H1 (cell line): ENCODE results near the gene R3HDM2. TPM values are rescaled to one million over a fixed set of nuclear protein-coding genes. Genes with fewer than 3 reads are reported as not detected.
A peak's percentile ranks its signal among the peaks of the same experiment; 100 is the strongest.

Source experiments
- CTCF ChIA-PET: fragments of 300-600 bp; sonication (Branson Sonifier 250); formaldehyde crosslinking; loops from one replicate; lab custom pipeline; 2021; ENCODE audit not compliant: partially characterized antibody; lab: Charles Lee
- POLR2A ChIA-PET: fragments of 300-600 bp; sonication (Branson Sonifier 250); formaldehyde crosslinking; loops from one replicate; lab custom pipeline; 2021; ENCODE audit warnings: inconsistent platforms; ENCODE audit not compliant: partially characterized antibody; lab: Charles Lee
- DNase-seq, 2 experiments: peaks; one replicate each; pipeline versions ENCODE4 v3.0.0 to v3.0.0-alpha.2; 2010 to 2022; ENCODE audit warnings: low spot score in 2 of 2, low read depth in 1 of 2, mixed read lengths in 1 of 2
- FAIRE-seq: peaks from 2 replicates; lab custom pipeline; 2011; peaks lifted over from hg19 to GRCh38; lab: Jason Lieb, UNC
- H2AFZ ChIP-seq: 2 replicates; pipeline ENCODE4 v1.8.1; 2012; ENCODE audit warnings: low read length, inconsistent platforms
- H2AK5ac ChIP-seq: 2 replicates; pipeline ENCODE4 v1.6.1; 2013; ENCODE audit warnings: low read depth, low read length
- H2BK120ac ChIP-seq: replicated peaks from 2 replicates; pipeline ENCODE3; 2013; ENCODE audit warnings: low read depth, low read length, inconsistent platforms
- H2BK12ac ChIP-seq: 2 replicates; pipeline ENCODE4 v1.6.1; 2013; ENCODE audit warnings: low read depth, low read length
- H2BK15ac ChIP-seq: 2 replicates; pipeline ENCODE4 v1.6.1; 2013; ENCODE audit warnings: low read length
- H2BK20ac ChIP-seq: 2 replicates; pipeline ENCODE4 v1.6.1; 2013; ENCODE audit warnings: low read length
- H2BK5ac ChIP-seq: 2 replicates; pipeline ENCODE4 v1.6.1; 2013; ENCODE audit warnings: low read depth, low read length
- H3K14ac ChIP-seq: 2 replicates; pipeline ENCODE4 v1.6.1; 2013; ENCODE audit warnings: inconsistent platforms; ENCODE audit not compliant: insufficient read length
- H3K18ac ChIP-seq: 2 replicates; pipeline ENCODE4 v1.6.1; 2013; ENCODE audit warnings: low read length; ENCODE audit errors: extremely low read depth
- H3K23ac ChIP-seq: 2 replicates; pipeline ENCODE4 v1.6.1; 2013; ENCODE audit warnings: inconsistent platforms; ENCODE audit not compliant: insufficient read length
- H3K23me2 ChIP-seq: 2 replicates; pipeline ENCODE4 v1.6.1; 2013; ENCODE audit warnings: low read depth, low read length
- H3K27ac ChIP-seq: 2 replicates; pipeline ENCODE4 v1.6.1; 2011; ENCODE audit warnings: low read depth, low read length, inconsistent platforms
- H3K27me3 ChIP-seq, 4 experiments: replicated peaks in 1 of 4; 1 replicate in 1 of 4; 2 replicates in 3 of 4; pipeline versions ENCODE4 v1.6.1 to v1.8.1; 2011 to 2013; ENCODE audit warnings: low read length in 3 of 4, mild to moderate bottlenecking in 3 of 4, inconsistent platforms in 2 of 4, mixed read lengths in 2 of 4, moderate library complexity in 1 of 4; ENCODE audit not compliant: control insufficient read depth in 3 of 4, insufficient read depth in 3 of 4; ENCODE audit errors: extremely low read depth in 1 of 4
- H3K36me3 ChIP-seq, 4 experiments: 2 replicates each; pipeline versions ENCODE4 v1.6.1 to v1.8.1; 2011 to 2013; ENCODE audit warnings: mild to moderate bottlenecking in 4 of 4, low read length in 3 of 4, moderate library complexity in 2 of 4, control low read depth in 1 of 4, inconsistent platforms in 1 of 4; ENCODE audit not compliant: insufficient read depth in 4 of 4, control insufficient read depth in 2 of 4
- H3K4ac ChIP-seq: replicated peaks from 2 replicates; pipeline ENCODE3; 2013; ENCODE audit warnings: low read length, low read depth, mixed read lengths, inconsistent platforms; ENCODE audit not compliant: insufficient read length
- H3K4me1 ChIP-seq, 4 experiments: replicated peaks in 1 of 4; 1 replicate in 1 of 4; 2 replicates in 3 of 4; pipeline versions ENCODE4 v1.6.1 to v1.8.1; 2011 to 2013; ENCODE audit warnings: low read length in 3 of 4, inconsistent platforms in 2 of 4, mixed read lengths in 1 of 4; ENCODE audit not compliant: insufficient read depth in 4 of 4, control insufficient read depth in 3 of 4
- H3K4me2 ChIP-seq, 2 experiments: 2 replicates each; pipeline versions ENCODE4 v1.6.1 to v1.8.1; 2011 to 2013; ENCODE audit warnings: low read depth in 2 of 2, low read length in 2 of 2, control low read depth in 1 of 2, inconsistent platforms in 1 of 2, mild to moderate bottlenecking in 1 of 2; ENCODE audit not compliant: insufficient read depth in 1 of 2
- H3K4me3 ChIP-seq, 4 experiments: fragments of 200-600, 300-600 bp in 1 of 4; sonication (generic), shearing (Covaris generic), sonication (Bioruptor Twin) in 1 of 4; 2 replicates each; pipeline versions ENCODE4 v1.5.1 to v1.8.1; 2011 to 2016; ENCODE audit warnings: low read length in 4 of 4, low read depth in 3 of 4, control low read depth in 2 of 4, inconsistent platforms in 2 of 4, mild to moderate bottlenecking in 2 of 4, mixed read lengths in 1 of 4, moderate library complexity in 1 of 4; ENCODE audit not compliant: insufficient read depth in 2 of 4; ENCODE audit errors: extremely low read depth in 1 of 4
- H3K56ac ChIP-seq: replicated peaks from 2 replicates; pipeline ENCODE3; 2013; ENCODE audit warnings: low read depth, mild to moderate bottlenecking, mixed read lengths, low read length, inconsistent platforms; ENCODE audit not compliant: insufficient read length
- H3K79me1 ChIP-seq: 2 replicates; pipeline ENCODE4 v1.6.1; 2013; ENCODE audit warnings: low read depth, low read length, control low read depth
- H3K79me2 ChIP-seq, 2 experiments: 2 replicates each; pipeline versions ENCODE4 v1.6.1 to v1.8.1; 2012 to 2013; ENCODE audit warnings: low read length in 2 of 2, mild to moderate bottlenecking in 2 of 2, inconsistent platforms in 1 of 2; ENCODE audit not compliant: insufficient read depth in 2 of 2, control insufficient read depth in 1 of 2
- H3K9ac ChIP-seq, 4 experiments: replicated peaks in 1 of 4; 1 replicate in 1 of 4; 2 replicates in 3 of 4; pipeline versions ENCODE4 v1.6.1 to v1.8.1; 2011 to 2013; ENCODE audit warnings: low read depth in 3 of 4, low read length in 3 of 4, control low read depth in 2 of 4, mild to moderate bottlenecking in 2 of 4, moderate library complexity in 2 of 4, inconsistent platforms in 1 of 4; ENCODE audit errors: extremely low read depth in 1 of 4
- H3K9me3 ChIP-seq, 2 experiments: 2 replicates each; pipeline versions ENCODE4 v1.6.1 to v1.8.1; 2012 to 2013; ENCODE audit warnings: mild to moderate bottlenecking in 2 of 2, moderate library complexity in 2 of 2, control low read depth in 1 of 2, inconsistent platforms in 1 of 2, low read depth in 1 of 2, low read length in 1 of 2, mixed read lengths in 1 of 2; ENCODE audit not compliant: insufficient read depth in 2 of 2
- H4K20me1 ChIP-seq, 2 experiments: replicated peaks in 1 of 2; 2 replicates each; pipeline versions ENCODE3 to v1.8.1; 2011 to 2013; ENCODE audit warnings: inconsistent platforms in 2 of 2, low read length in 2 of 2, mild to moderate bottlenecking in 1 of 2; ENCODE audit not compliant: insufficient read depth in 2 of 2, control insufficient read depth in 1 of 2
- H4K5ac ChIP-seq: 2 replicates; pipeline ENCODE4 v1.6.1; 2013; ENCODE audit warnings: low read length, low read depth, mixed read lengths, inconsistent platforms; ENCODE audit not compliant: insufficient read length
- H4K8ac ChIP-seq: 2 replicates; pipeline ENCODE4 v1.8.0; 2013; ENCODE audit warnings: mild to moderate bottlenecking, moderate library complexity, low read length, inconsistent platforms; ENCODE audit not compliant: insufficient read depth; ENCODE audit errors: extremely low read depth
- H4K91ac ChIP-seq: replicated peaks from 2 replicates; pipeline ENCODE3; 2013; ENCODE audit warnings: low read length, mixed read lengths, inconsistent platforms; ENCODE audit not compliant: insufficient read length
- BRCA1 ChIP-seq: IDR thresholded peaks from 2 replicates; pipeline ENCODE4 v1.6.1; 2012; ENCODE audit warnings: low read depth, low read length, improper control_type of control experiment
- EZH2 ChIP-seq: fragments of 200-600 bp; sonication (generic); IDR thresholded peaks from 2 replicates; pipeline ENCODE4 v1.7.1; 2012; ENCODE audit warnings: low read depth, mild to moderate bottlenecking, moderate library complexity, low read length, inconsistent platforms; ENCODE audit not compliant: severe bottlenecking
- JUN ChIP-seq: IDR thresholded peaks from 2 replicates; pipeline ENCODE4 v1.6.1; 2011; ENCODE audit warnings: low read depth, mild to moderate bottlenecking, improper control_type of control experiment, low read length
- SUZ12 ChIP-seq: fragments of 200-600 bp; sonication (generic); IDR thresholded peaks from 2 replicates; pipeline ENCODE4 v1.6.1; 2012; ENCODE audit warnings: mild to moderate bottlenecking, inconsistent platforms, low read length, moderate library complexity, mixed read lengths
- WGBS, 2 experiments: shearing (Covaris generic) in 1 of 2; methylation state at CpG; one replicate each; pipeline versions ENCODE4 v1.1.6 to v1.1.7; 2013 to 2015; ENCODE audit warnings: low lambda C conversion rate in 2 of 2, mixed read lengths in 2 of 2, inconsistent platforms in 1 of 2, low coverage in 1 of 2, missing lambda C conversion rate in 1 of 2; ENCODE audit not compliant: insufficient replicate concordance in 2 of 2, insufficient coverage in 1 of 2, insufficient read length in 1 of 2; ENCODE audit errors: extremely low coverage in 1 of 2, missing lambda C conversion rate in 1 of 2; 5-methylcytosine and 5-hydroxymethylcytosine counted together
- polyA plus RNA-seq, 7 experiments: library from polyadenylated mRNA; depleted of rRNA in 3 of 7; stranded (reverse) in 5 of 7; unstranded in 2 of 7; fragments of >200 nt in 5 of 7; fragments of 200-250 nt in 2 of 7; gene quantifications; 1 replicate in 5 of 7; 2 replicates in 1 of 7; 4 replicates in 1 of 7; pipeline versions ENCODE4 v1.2.1 to v1.2.3, GENCODE V29; 2011 to 2013; ENCODE audit warnings: missing spikeins in 2 of 7, mixed read lengths in 2 of 7
- total RNA-seq: library from RNA; stranded (reverse); fragmentation: NEBNext Ultra II Directional; extraction: Animal tissue kit (Norgen Biotek cat#: 25700); gene quantifications from 2 replicates; pipeline ENCODE4 v1.2.1, GENCODE V29; 2021

The R3HDM2 gene
- total and polyA plus RNA-seq, 2 of the 8 experiments (the other 6 are each of a cell fraction or from before 2014, with no cell fraction given) = 25.6 to 27.0 TPM

DNA sequence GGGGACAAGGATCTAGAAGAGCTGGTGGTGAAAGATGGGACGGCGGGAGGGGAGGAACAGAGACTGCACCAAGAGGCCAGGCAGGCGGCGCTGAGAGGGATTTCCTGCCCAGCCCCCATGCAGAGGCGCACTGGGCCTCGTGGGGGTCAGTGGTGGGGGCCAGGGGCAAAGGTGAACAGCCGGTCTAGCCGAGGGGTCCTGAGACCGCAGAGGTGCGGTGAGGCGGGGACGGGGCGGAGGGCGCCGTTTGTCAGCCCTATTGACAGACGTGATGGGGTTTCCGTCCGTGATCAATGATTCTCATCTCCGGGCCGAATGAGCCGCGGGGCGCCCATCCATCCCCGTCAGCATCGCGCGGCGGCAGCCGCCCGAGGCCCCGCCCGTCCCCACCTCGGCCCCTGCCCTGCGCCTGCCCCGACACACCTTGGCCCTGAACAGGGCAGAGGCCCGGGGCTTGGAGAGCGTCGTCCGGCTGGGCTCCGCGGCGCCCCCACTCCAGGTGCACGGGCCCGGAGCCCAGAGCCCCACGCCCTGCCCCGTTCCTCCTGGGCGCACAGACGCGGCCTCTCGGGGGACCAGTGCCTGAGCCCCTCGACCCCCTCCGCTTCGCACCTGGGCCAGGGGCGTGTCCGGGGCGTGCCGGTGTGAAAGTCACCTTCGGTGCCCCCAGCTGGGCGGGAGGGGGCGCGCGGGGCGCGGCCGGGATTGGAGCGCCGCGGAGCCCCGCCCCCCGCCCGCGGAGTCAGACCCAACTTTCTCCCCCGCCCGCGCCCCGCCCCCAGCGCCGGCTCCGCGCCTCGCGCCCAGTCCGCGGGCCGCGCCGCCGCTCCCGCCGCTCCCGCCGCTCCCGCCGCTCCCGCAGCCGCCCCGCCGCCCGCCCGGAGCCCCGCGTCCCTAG lies 214.6 kb downstream of the R3HDM2 start, which contains the start of gene NXPH4:
Gene NXPH4, plus strand, starts transcription at position 781 of the 898 bp plus-strand sequence. CDS start 176 bp downstream, outside the sequence.
- H3K23me2 ChIP-seq = peaks cover 7% of the 10 kb centered on the region; the same call in 1 of the 2 replicates
- no peak for TF ChIP-seq BRCA1
- TF ChIP-seq SUZ12 = peak; percentile 43; the same call in 1 of the 2 replicates
- TF ChIP-seq JUN = no peak
- peak; percentile 58 for TF ChIP-seq EZH2

More for the DNA sequence above, 214.6 kb downstream of the R3HDM2 start, which contains the start of gene NXPH4:
- Histone ChIP-seq H4K8ac (peak within 1 kb of the TSS; percentile 47), H3K4ac (no peak within 1 kb of the TSS), H2AK5ac (peak within 1 kb of the TSS; percentile 82), H3K36me3 (peaks cover 2 to 13% (median 7%) of the 10 kb centered on the region in 4 experiments; a peak in 4 of 8 replicates), H2BK120ac (no peak within 1 kb of the TSS), H3K4me2 (peak within 1 kb of the TSS; percentile 91 to 92), H3K18ac (peak within 1 kb of the TSS; percentile 32), H3K4me3 (peak within 1 kb of the TSS; percentile 28 to 67 (median 46)), H3K9ac (no peak within 1 kb of the TSS; a peak in 1 of 7 replicates), H3K79me2 (no peaks in the 10 kb centered on the region), H2BK15ac (peak within 1 kb of the TSS; percentile 98; the same call in 1 of the 2 replicates), H3K4me1 (peaks cover 9 to 48% (median 36%) of the 10 kb centered on the region in 4 experiments), H3K27ac (no peak within 1 kb of the TSS), H4K20me1 (peaks cover 13 to 37% of the 10 kb centered on the region in 2 experiments), H3K23ac (no peak within 1 kb of the TSS), H3K56ac (no peak within 1 kb of the TSS), H2BK12ac (peak within 1 kb of the TSS; percentile 84; the same call in 1 of the 2 replicates), H3K79me1 (no peaks in the 10 kb centered on the region), H2BK5ac (peak within 1 kb of the TSS; percentile 75; the same call in 1 of the 2 replicates), H2BK20ac (no peak within 1 kb of the TSS), H3K14ac (no peak within 1 kb of the TSS), H2AFZ (no peak within 1 kb of the TSS), H4K91ac (no peak within 1 kb of the TSS), H4K5ac (no peak within 1 kb of the TSS), H3K27me3 (peaks cover 61 to 75% (median 73%) of the 10 kb centered on the region in 4 experiments), H3K9me3 (no peaks in the 10 kb centered on the region)
- 5% methylated on average over 19 of the region's 102 CpGs; no CpG with 5 or more reads in 1 of the 2 experiments for WGBS, 2 experiments
- POLR2A ChIA-PET = interaction anchor here (0.8 to 8.8 kb wide), 3 partner anchors 19 to 80 kb away, joined by 4 to 686 read pairs (median 4); partner anchors contain the start of gene SHMT2
- DNase-seq (peak in 1 of 2 experiments; percentile 84), FAIRE-seq (no peak)
- CTCF ChIA-PET = interaction anchor here (0.7 to 10.1 kb wide), 6 partner anchors 7 to 254 kb away, joined by 3 to 726 read pairs (median 41); partner anchors contain the start of genes SHMT2 and STAC3
